Cardiac septum (tissue), 1 donor: ENCODE results near the gene NAALADL2. TPM values are rescaled to one million over a fixed set of nuclear protein-coding genes. Genes with fewer than 3 reads are reported as not detected.
"Not testable (repeated sequence)": the region's sequence is repeated elsewhere in the genome, so short reads cannot be mapped to it uniquely, and the experiment has no call there.

Experiments
- DNase-seq: peaks from one replicate; pipeline ENCODE4 v3.0.0-alpha.2; 2020; ENCODE audit warnings: low spot score
- intact Hi-C: fragments of 100-400 bp; cut with DNase I; formaldehyde crosslinking; loops from one replicate; pipeline ENCODE4 v1.14.0; 2022
- total RNA-seq: library from RNA; stranded (reverse); fragmentation: NEBNext Ultra II Directional; extraction: Animal tissue kit (Norgen Biotek cat#: 25700); gene quantifications from one replicate; pipeline ENCODE4 v1.2.1, GENCODE V29; 2021
- donor health status: DM: no; HTN: no; CAD: no.

Gene NAALADL2
- total RNA-seq, 1 donor from 2014 or later = 10.4 TPM

DNA sequence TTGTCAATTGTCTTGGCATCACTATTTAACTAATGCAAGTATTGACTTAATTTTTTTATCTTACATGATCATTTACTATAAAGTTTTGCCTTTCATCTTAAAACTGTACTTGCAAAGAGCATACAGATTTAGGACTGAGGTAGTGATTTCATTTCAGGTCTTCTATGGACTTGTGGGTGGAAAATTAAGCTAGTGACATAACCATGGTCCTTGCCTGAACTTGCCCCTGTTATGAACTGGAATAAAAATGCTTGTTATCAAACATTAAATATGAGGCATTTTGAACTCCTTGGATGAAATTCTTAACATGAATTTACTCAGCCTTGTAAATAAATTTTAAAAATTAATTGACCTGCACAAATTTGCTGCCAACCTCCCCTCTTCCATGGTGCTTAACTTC, 712.0 kb downstream of the NAALADL2 start:
- intact Hi-C loops = no loop called here
- no peak for DNase-seq

DNA sequence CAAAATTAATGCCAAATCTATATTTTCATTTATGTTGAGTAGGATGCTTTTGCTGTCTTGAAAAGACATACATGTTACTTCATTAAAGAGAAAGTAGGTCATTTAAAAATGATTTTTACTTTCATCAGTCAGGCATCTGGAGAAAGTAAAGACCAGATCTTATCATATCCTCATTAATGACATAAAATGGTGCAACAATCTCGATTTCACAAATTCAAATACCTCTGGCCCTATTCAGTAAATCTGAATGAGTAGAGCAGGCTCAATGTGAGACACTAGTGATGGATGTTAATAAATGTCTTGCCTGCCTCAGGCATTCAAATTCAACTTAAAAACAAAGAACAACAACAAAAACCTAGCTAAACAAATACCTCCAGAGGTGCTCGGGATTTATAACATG, 714.1 kb downstream of the NAALADL2 start:
- intact Hi-C loops = no loop called here

DNA sequence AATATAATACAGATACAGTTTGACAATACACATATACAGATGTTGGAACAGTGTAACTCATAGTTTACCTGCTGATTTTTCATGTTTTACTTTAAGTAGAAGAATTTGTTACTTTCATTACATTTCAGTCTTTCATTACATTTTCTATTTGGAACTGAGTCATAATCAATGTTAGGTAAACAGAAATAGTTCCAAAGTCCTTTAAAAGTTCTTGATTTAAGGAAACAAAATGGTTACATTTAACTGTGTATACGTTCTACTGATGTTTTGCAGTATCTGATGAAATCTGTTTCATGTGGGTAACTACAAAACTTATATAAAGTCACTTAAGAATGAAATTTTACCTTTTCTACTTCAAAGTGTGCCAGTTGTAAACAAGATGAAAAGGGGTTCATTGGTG, 721.2 kb downstream of the NAALADL2 start:
- no peak for DNase-seq
- intact Hi-C loops = no loop called here

More for the DNA sequence above, 714.1 kb downstream of the NAALADL2 start:
- no peak for DNase-seq

- intact Hi-C loops = no loop called here
- DNase-seq = no peak
Measured at GRCh38 chr3:175585898-175586297, 726.8 kb downstream of the NAALADL2 start.

DNA sequence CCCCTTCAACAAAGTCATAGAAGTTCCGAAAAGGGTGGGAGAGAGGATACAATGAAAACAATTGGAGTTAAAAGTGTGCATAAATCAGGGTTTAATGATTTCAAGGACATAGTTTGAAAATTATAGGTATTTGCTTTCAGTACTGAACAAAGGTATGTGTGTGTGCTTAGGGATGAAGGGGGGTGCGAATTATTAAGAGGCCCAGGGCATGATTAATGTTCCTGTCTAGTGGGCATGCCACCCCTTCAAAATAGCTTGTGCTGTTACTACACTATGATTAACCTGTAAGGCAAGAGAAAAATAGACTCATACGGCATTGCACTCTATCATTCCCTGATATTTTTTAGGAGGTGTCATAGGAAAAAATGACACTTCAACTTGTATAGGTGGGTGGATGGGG, 731.6 kb downstream of the NAALADL2 start:
- intact Hi-C loops = no loop called here

DNA sequence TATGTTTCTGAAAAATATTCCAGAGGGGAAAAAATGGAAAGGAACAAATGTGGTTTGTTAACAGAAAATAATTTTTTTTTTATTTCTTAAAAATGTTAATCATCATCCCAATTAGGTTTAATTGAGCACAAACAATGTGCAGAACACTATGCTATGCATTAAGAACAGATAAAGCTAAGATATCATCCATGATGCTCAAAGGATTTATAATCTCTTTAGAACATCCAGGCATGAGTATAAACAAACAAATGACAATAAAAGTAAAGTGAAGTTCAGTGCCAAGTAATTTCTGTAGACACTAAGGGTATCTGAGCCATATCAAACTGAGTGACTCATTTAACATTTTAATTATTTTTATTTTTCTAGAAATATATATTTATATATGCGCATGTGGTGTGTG, 732.2 kb downstream of the NAALADL2 start:
- no peak for DNase-seq
- intact Hi-C loops = no loop called here

More for the DNA sequence above, 731.6 kb downstream of the NAALADL2 start:
- no peak for DNase-seq

DNA sequence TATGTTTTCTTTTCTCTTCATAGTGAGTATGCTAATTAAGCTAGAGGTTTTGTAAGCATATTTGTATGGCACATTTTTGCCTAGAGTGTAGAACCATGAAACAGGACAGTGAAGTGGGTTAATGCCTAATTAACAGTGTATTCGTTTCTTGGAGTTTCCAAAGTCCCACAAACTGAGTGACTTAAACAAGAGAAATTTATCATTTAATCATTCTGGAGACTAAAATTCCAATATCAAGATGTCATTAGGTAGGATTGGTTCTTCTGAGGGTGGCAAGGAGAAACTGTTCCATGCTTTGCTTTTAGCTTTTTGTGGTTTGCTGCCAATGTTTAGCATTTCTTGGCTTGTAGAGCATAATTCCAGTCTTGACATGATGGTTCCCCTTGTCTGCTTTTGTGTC, 734.2 kb downstream of the NAALADL2 start:
- no peak for DNase-seq
- intact Hi-C loops = no loop called here

GRCh38 chr3:175598740-175599139, 739.6 kb downstream of the NAALADL2 start:
- no peak for DNase-seq
- intact Hi-C loops = no loop called here

GRCh38 chr3:175601521-175601920, 742.4 kb downstream of the NAALADL2 start:
- intact Hi-C loops = no loop called here
- DNase-seq = no peak

GRCh38 chr3:175605851-175606250, 746.7 kb downstream of the NAALADL2 start:
- DNase-seq = no peak
- intact Hi-C loops = no loop called here

GRCh38 chr3:175606650-175607318, 747.6 kb downstream of the NAALADL2 start:
- no peak for DNase-seq
- intact Hi-C loops = no loop called here

GRCh38 chr3:175608356-175608755, 749.2 kb downstream of the NAALADL2 start:
- no peak for DNase-seq
- intact Hi-C loops = no loop called here

DNA sequence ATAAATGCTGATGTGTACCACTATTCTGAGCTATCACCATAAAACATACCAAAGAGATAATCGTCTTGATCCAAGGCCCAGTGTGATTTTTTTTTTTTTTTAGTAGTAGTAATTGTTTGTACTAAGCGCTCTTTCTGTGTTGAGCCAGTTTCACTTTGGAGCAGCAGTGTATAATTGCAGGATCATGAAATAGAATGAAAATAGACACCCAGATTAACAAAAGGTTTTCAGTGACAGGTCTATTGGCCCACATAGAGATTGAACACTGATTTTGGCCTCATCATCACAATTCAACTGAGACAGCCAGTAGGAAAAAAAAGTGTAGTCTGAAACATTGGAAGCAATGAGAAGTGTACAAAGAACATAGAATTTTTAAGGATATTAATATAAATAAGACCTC, 749.8 kb downstream of the NAALADL2 start:
- no peak for DNase-seq
- intact Hi-C loops = no loop called here

- DNase-seq = no peak
Measured at GRCh38 chr3:175612487-175613196, 753.5 kb downstream of the NAALADL2 start.

DNA sequence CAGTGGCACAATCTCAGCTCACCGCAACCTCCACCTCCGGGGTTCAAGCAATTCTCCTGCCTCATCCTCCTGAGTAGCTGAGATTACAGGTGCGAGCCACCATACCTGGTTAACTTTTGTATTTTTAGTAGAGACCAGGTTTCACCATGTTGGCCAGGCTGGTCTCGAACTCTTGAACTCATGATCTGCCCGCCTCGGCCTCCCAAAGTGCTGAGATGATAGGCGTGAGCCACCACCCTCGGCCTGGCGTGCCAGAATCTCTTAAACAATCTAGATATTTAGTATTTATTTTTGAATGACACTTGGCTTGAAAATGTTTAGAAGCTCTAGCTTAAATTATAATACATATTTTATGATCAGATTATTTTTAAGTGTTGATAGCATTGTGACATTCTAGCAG, 755.0 kb downstream of the NAALADL2 start:
- intact Hi-C loops, DNase-seq: not testable (repeated sequence)

More at GRCh38 chr3:175612487-175613196, 753.5 kb downstream of the NAALADL2 start:
- intact Hi-C loops = no loop called here

DNA sequence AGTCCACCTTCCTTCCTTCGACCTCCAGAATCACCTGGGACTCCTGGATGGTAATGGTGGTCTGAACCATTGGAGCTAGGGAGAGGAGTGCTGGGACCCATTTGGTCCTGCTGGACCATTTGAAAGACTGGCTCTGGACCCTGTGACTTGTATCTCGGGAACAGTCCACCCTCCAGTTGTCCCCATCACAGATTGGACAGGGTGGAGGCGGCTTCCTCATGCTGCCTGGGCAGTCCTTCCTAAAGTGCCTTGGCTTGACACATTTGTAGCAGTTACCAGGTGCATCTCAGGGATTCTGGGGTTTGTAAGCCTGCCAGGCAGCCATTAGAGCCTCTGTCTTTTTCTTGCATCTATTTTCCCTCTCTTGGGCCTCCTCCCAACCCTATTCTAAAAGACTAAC, 758.1 kb downstream of the NAALADL2 start:
- intact Hi-C loops = no loop called here
- DNase-seq = no peak

GRCh38 chr3:175619369-175619768, 760.2 kb downstream of the NAALADL2 start:
- intact Hi-C loops = no loop called here
- no peak for DNase-seq

- DNase-seq = no peak
- intact Hi-C loops = no loop called here
Measured at GRCh38 chr3:175620093-175620492, 761.0 kb downstream of the NAALADL2 start.

GRCh38 chr3:175620532-175620931, 761.4 kb downstream of the NAALADL2 start:
- DNase-seq = no peak
- intact Hi-C loops = no loop called here

DNA sequence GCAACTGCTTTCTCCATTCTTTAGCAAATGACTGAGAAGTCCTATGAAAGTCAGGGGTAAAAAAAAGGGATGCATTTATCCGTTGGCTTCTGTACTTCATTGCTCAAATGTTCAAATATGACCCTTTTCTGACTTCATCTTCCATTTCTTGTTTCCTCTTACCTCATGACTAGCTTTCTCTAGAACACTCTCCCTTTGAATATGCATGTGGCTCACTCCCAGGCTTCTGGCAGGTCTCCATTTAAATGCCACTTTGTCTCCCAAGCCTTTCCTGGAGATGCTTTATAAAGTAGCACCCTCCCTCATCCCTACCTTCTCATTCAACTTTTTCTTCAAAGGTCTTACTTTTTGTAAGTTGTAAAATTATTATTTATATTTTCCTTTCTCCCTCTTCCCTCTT, 781.8 kb downstream of the NAALADL2 start:
- DNase-seq = no peak
- intact Hi-C loops = no loop called here

- DNase-seq = no peak
- intact Hi-C loops = no loop called here
Measured at GRCh38 chr3:175646865-175647264, 787.7 kb downstream of the NAALADL2 start.
